Left ventricle myocardium inferior (tissue), 1 donor: ENCODE measurements around the gene EEIG1. TPM values are rescaled to one million over a fixed set of nuclear protein-coding genes. Genes with fewer than 3 reads are reported as not detected.
"Not testable (repeated sequence)": the region's sequence is repeated elsewhere in the genome, so short reads cannot be mapped to it uniquely, and the experiment has no call there.

ENCODE experiments used
- DNase-seq: peaks from one replicate; pipeline ENCODE4 v3.0.0-alpha.2; 2020
- H3K27ac ChIP-seq: fragments of 200-600 bp; replicated peaks from 2 replicates; pipeline ENCODE4 v1.8.0; 2021
- H3K27me3 ChIP-seq: fragments of 200-600 bp; 2 replicates; pipeline ENCODE4 v1.8.0; 2021; ENCODE audit warnings: low read depth
- H3K36me3 ChIP-seq: fragments of 200-600 bp; 2 replicates; pipeline ENCODE4 v1.8.0; 2021
- H3K4me1 ChIP-seq: fragments of 200-600 bp; 2 replicates; pipeline ENCODE4 v1.8.0; 2021
- H3K4me3 ChIP-seq: fragments of 200-600 bp; 2 replicates; pipeline ENCODE4 v1.8.0; 2021; ENCODE audit warnings: mild to moderate bottlenecking, moderate library complexity
- H3K9me3 ChIP-seq: fragments of 200-600 bp; replicated peaks from 2 replicates; pipeline ENCODE4 v1.8.0; 2021
- CTCF ChIP-seq: fragments of 200-600 bp; IDR thresholded peaks from 2 replicates; pipeline ENCODE4 v1.8.0; 2021; ENCODE audit warnings: antibody characterized with exemption, mild to moderate bottlenecking, borderline replicate concordance
- intact Hi-C: fragments of 100-400 bp; cut with micrococcal nuclease; formaldehyde crosslinking; loops from one replicate; pipeline ENCODE4 v1.11.0; 2022
- total RNA-seq: library from RNA; stranded (reverse); fragmentation: NEBNext Ultra II Directional; extraction: Animal tissue kit (Norgen Biotek cat#: 25700); gene quantifications from one replicate; pipeline ENCODE4 v1.2.1, GENCODE V29; 2021
- donor health status: DM: no; HTN: yes; CAD: no; lungs with severe emphysema.

Gene EEIG1
- total RNA-seq, 1 donor from 2014 or later, result 20.7 TPM

- Histone ChIP-seq H3K27ac (no peak overlapping the region), H3K4me1 (no peaks in the 10 kb centered on the region), H3K9me3 (no peaks in the 10 kb centered on the region), H3K27me3 (no peaks in the 10 kb centered on the region), H3K4me3 (no peak overlapping the region), H3K36me3 (no peaks in the 10 kb centered on the region)
- no peak for DNase-seq
- no peak for TF ChIP-seq CTCF
- intact Hi-C loops, result no loop called here
Measured at GRCh38 chr9:128024761-128025308, 44.0 kb upstream of the EEIG1 start.

GRCh38 chr9:128023671-128024070 lies 42.9 kb upstream of the EEIG1 start:
- H3K27me3 ChIP-seq, DNase-seq, H3K36me3 ChIP-seq, H3K4me1 ChIP-seq, intact Hi-C loops, H3K27ac ChIP-seq, H3K4me3 ChIP-seq, H3K9me3 ChIP-seq: not testable (repeated sequence)

GRCh38 chr9:128022886-128023285 lies 42.1 kb upstream of the EEIG1 start:
- intact Hi-C loops, result no loop called here
- no peak for TF ChIP-seq CTCF
- Histone ChIP-seq H3K27me3 (no peaks in the 10 kb centered on the region), H3K4me1 (no peaks in the 10 kb centered on the region), H3K27ac (no peak overlapping the region), H3K9me3 (no peaks in the 10 kb centered on the region), H3K4me3 (no peak overlapping the region), H3K36me3 (no peaks in the 10 kb centered on the region)
- DNase-seq, result no peak

GRCh38 chr9:128021098-128021497 lies 40.3 kb upstream of the EEIG1 start:
- intact Hi-C loops, result no loop called here
- Histone ChIP-seq H3K4me1 (no peaks in the 10 kb centered on the region), H3K36me3 (no peaks in the 10 kb centered on the region), H3K9me3 (no peaks in the 10 kb centered on the region), H3K4me3 (no peak overlapping the region), H3K27me3 (no peaks in the 10 kb centered on the region), H3K27ac (no peak overlapping the region)
- no peak for TF ChIP-seq CTCF
- DNase-seq, result no peak

- no peak overlapping the region for H3K4me3 ChIP-seq
- intact Hi-C loops, result no loop called here
- TF ChIP-seq CTCF, result peak; percentile 30
- H3K27ac ChIP-seq, result no peak overlapping the region
- no peaks in the 10 kb centered on the region for H3K4me1 ChIP-seq
- H3K36me3 ChIP-seq, result no peaks in the 10 kb centered on the region
- H3K9me3 ChIP-seq, result no peaks in the 10 kb centered on the region
- no peak for DNase-seq
- no peaks in the 10 kb centered on the region for H3K27me3 ChIP-seq
Measured at GRCh38 chr9:128020692-128021091, 39.9 kb upstream of the EEIG1 start.

- intact Hi-C loops, result no loop called here
- DNase-seq, result no peak
- Histone ChIP-seq H3K4me3 (no peak overlapping the region), H3K4me1 (no peaks in the 10 kb centered on the region), H3K36me3 (no peaks in the 10 kb centered on the region), H3K27ac (no peak overlapping the region), H3K9me3 (no peaks in the 10 kb centered on the region), H3K27me3 (no peaks in the 10 kb centered on the region)
- no peak for TF ChIP-seq CTCF
Measured at GRCh38 chr9:128015696-128016095, 34.9 kb upstream of the EEIG1 start.
